ENCODE data around the gene CBFA2T3.

Gene CBFA2T3

DNA sequence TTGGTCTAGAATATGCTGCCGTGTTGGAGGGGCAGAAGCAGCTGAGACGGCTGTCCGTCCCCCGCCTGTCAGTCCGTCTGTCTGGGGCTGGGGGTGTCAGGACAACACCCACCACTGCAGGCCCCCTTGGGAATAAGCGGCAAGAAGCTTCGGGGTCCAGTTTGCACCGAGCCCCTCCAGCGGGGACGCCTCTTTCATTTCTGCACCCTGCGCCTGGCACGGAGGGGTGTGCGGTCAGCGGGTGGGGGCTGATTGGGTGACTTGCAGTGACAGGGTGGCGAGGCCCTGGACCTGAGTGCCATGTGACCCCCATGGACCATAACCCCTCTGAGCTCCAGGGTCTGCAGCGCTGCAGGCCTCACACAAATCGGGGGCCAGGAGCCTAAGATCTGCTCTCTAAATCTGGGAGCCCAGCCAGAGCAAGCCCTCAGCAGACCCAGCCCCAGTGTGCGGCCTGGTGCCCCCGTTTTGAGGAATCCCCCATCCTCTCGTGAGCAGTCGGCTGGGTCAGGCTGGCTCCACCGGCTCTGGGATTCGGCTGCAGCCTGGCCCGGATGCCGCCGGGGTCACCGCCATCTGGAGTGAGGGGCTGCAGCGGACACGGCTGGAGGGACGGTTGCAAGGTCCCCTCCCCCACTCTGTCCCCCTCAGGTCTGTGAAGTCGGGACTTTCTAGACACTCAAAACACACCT, 8.3 kb downstream of the CBFA2T3 start:
- H3K27ac ChIP-seq (ENCODE audit: low read depth in 2 of 2, low read length in 2 of 2): peak overlapping the region in 1 of 2 donors; percentile 16
- H3K27me3 ChIP-seq (ENCODE audit: control insufficient read depth in 2 of 2, insufficient read depth in 2 of 2, low read length in 2 of 2): peaks cover 5 to 7% of the 10 kb centered on the region in 2 donors
- H3K36me3 ChIP-seq (ENCODE audit: control insufficient read depth in 2 of 2, insufficient read depth in 2 of 2, low read length in 2 of 2): no peaks in the 10 kb centered on the region
- peaks cover 5 to 8% of the 10 kb centered on the region in 2 donors for H3K4me1 ChIP-seq (ENCODE audit: control insufficient read depth in 2 of 2, insufficient read depth in 2 of 2, low read length in 2 of 2)
- H3K9ac ChIP-seq (ENCODE audit: low read depth in 1 of 2, low read length in 2 of 2): no peak overlapping the region
- no peaks in the 10 kb centered on the region for H3K9me3 ChIP-seq (ENCODE audit: control insufficient read depth in 2 of 2, low read length in 2 of 2)
- no peak overlapping the region for H3K4me3 ChIP-seq (ENCODE audit: low read length in 2 of 2)

GRCh38 chr16:88967830-88968588, 9.0 kb downstream of the CBFA2T3 start:
- Histone ChIP-seq H3K27me3 (ENCODE audit: control insufficient read depth in 2 of 2, insufficient read depth in 2 of 2, low read length in 2 of 2) (peaks cover 5 to 7% of the 10 kb centered on the region in 2 donors), H3K9ac (ENCODE audit: low read depth in 1 of 2, low read length in 2 of 2) (no peak overlapping the region), H3K9me3 (ENCODE audit: control insufficient read depth in 2 of 2, low read length in 2 of 2) (no peaks in the 10 kb centered on the region), H3K4me3 (ENCODE audit: low read length in 2 of 2) (no peak overlapping the region), H3K36me3 (ENCODE audit: control insufficient read depth in 2 of 2, insufficient read depth in 2 of 2, low read length in 2 of 2) (no peaks in the 10 kb centered on the region), H3K4me1 (ENCODE audit: control insufficient read depth in 2 of 2, insufficient read depth in 2 of 2, low read length in 2 of 2) (peaks cover 5 to 8% of the 10 kb centered on the region in 2 donors), H3K27ac (ENCODE audit: low read depth in 2 of 2, low read length in 2 of 2) (no peak overlapping the region)

- Histone ChIP-seq H3K4me1 (ENCODE audit: control insufficient read depth in 2 of 2, insufficient read depth in 2 of 2, low read length in 2 of 2) (peaks cover 1 to 4% of the 10 kb centered on the region in 2 donors), H3K4me3 (ENCODE audit: low read length in 2 of 2) (no peak overlapping the region), H3K9me3 (ENCODE audit: control insufficient read depth in 2 of 2, low read length in 2 of 2) (no peaks in the 10 kb centered on the region), H3K9ac (ENCODE audit: low read depth in 1 of 2, low read length in 2 of 2) (no peak overlapping the region), H3K27me3 (ENCODE audit: control insufficient read depth in 2 of 2, insufficient read depth in 2 of 2, low read length in 2 of 2) (peaks cover 1 to 3% of the 10 kb centered on the region in 2 donors), H3K27ac (ENCODE audit: low read depth in 2 of 2, low read length in 2 of 2) (no peak overlapping the region), H3K36me3 (ENCODE audit: control insufficient read depth in 2 of 2, insufficient read depth in 2 of 2, low read length in 2 of 2) (no peaks in the 10 kb centered on the region)
Measured at GRCh38 chr16:88966986-88967829, 9.8 kb downstream of the CBFA2T3 start.

GRCh38 chr16:88965826-88966480, 11.1 kb downstream of the CBFA2T3 start:
- Histone ChIP-seq H3K27ac (ENCODE audit: low read depth in 2 of 2, low read length in 2 of 2) (peak overlapping the region in 1 of 2 donors; percentile 43), H3K4me1 (ENCODE audit: control insufficient read depth in 2 of 2, insufficient read depth in 2 of 2, low read length in 2 of 2) (no peaks in the 10 kb centered on the region), H3K36me3 (ENCODE audit: control insufficient read depth in 2 of 2, insufficient read depth in 2 of 2, low read length in 2 of 2) (no peaks in the 10 kb centered on the region), H3K27me3 (ENCODE audit: control insufficient read depth in 2 of 2, insufficient read depth in 2 of 2, low read length in 2 of 2) (no peaks in the 10 kb centered on the region), H3K4me3 (ENCODE audit: low read length in 2 of 2) (no peak overlapping the region), H3K9ac (ENCODE audit: low read depth in 1 of 2, low read length in 2 of 2) (no peak overlapping the region), H3K9me3 (ENCODE audit: control insufficient read depth in 2 of 2, low read length in 2 of 2) (no peaks in the 10 kb centered on the region)

DNA sequence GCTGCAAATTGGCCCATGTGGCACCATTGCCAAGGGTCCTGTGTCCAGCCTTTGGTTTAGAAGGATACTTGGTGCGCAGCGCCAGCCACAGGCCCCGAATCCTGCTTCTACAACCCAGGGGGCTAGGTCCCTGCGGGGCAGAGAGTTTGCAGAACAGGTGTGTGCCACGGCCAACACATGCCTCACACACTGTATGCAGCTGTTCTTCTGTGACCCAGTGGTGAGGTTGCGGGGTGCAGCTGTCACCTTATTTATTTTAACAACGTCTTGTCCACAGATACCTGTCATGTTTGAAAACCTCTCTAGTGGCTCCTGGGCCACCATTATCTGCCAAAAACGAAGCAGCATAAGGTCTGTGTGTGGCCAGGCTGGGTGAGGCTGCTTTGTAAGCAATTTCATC, 11.6 kb downstream of the CBFA2T3 start:
- H3K27me3 ChIP-seq (ENCODE audit: control insufficient read depth in 2 of 2, insufficient read depth in 2 of 2, low read length in 2 of 2): no peaks in the 10 kb centered on the region
- H3K36me3 ChIP-seq (ENCODE audit: control insufficient read depth in 2 of 2, insufficient read depth in 2 of 2, low read length in 2 of 2): no peaks in the 10 kb centered on the region
- H3K27ac ChIP-seq (ENCODE audit: low read depth in 2 of 2, low read length in 2 of 2): no peak overlapping the region
- H3K4me1 ChIP-seq (ENCODE audit: control insufficient read depth in 2 of 2, insufficient read depth in 2 of 2, low read length in 2 of 2): no peaks in the 10 kb centered on the region
- no peak overlapping the region for H3K9ac ChIP-seq (ENCODE audit: low read depth in 1 of 2, low read length in 2 of 2)
- H3K9me3 ChIP-seq (ENCODE audit: control insufficient read depth in 2 of 2, low read length in 2 of 2): no peaks in the 10 kb centered on the region
- no peak overlapping the region for H3K4me3 ChIP-seq (ENCODE audit: low read length in 2 of 2)

DNA sequence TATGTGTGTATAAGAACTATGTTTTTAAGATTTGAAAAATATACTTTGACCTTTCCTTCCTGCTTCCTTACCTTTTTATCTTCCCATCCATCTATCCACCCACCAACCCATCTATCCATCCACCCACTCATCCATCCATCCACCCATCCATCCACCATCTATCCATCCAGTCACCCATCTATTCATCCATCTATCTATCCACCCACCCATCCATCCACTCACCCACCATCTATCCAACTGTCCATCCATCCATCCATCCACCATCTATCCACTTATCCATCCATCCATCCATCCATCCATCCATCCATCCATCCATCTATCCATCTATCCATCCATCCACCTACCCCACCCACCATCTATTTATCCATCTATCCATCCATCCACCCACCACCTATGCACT, 12.4 kb downstream of the CBFA2T3 start:
- Histone ChIP-seq H3K36me3 (ENCODE audit: control insufficient read depth in 2 of 2, insufficient read depth in 2 of 2, low read length in 2 of 2) (no peaks in the 10 kb centered on the region), H3K9ac (ENCODE audit: low read depth in 1 of 2, low read length in 2 of 2) (no peak overlapping the region), H3K27ac (ENCODE audit: low read depth in 2 of 2, low read length in 2 of 2) (no peak overlapping the region), H3K27me3 (ENCODE audit: control insufficient read depth in 2 of 2, insufficient read depth in 2 of 2, low read length in 2 of 2) (no peaks in the 10 kb centered on the region), H3K4me3 (ENCODE audit: low read length in 2 of 2) (no peak overlapping the region), H3K4me1 (ENCODE audit: control insufficient read depth in 2 of 2, insufficient read depth in 2 of 2, low read length in 2 of 2) (no peaks in the 10 kb centered on the region), H3K9me3 (ENCODE audit: control insufficient read depth in 2 of 2, low read length in 2 of 2) (no peaks in the 10 kb centered on the region)

DNA sequence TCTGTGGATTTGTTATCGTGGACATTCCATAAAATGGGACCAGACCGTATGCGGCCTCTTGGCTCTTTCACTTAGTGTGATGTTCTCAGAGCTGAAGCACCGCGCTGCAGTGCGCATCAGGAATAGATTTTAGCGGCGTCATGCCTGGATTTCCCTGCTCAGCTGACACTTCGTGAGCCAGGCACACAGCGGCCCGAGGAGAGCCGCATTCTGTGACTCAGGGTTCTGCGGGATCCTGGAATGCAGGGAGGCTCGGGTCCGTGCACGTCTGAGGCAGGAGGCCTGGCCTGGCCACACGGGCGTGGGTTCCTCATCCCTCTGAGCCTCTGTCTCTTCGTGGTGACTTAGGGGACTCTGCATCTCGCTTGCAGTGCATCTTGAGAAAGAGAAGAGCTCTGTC, 13.4 kb downstream of the CBFA2T3 start:
- H3K27me3 ChIP-seq (ENCODE audit: control insufficient read depth in 2 of 2, insufficient read depth in 2 of 2, low read length in 2 of 2): no peaks in the 10 kb centered on the region
- H3K27ac ChIP-seq (ENCODE audit: low read depth in 2 of 2, low read length in 2 of 2): no peak overlapping the region
- H3K36me3 ChIP-seq (ENCODE audit: control insufficient read depth in 2 of 2, insufficient read depth in 2 of 2, low read length in 2 of 2): no peaks in the 10 kb centered on the region
- H3K9me3 ChIP-seq (ENCODE audit: control insufficient read depth in 2 of 2, low read length in 2 of 2): no peaks in the 10 kb centered on the region
- H3K4me3 ChIP-seq (ENCODE audit: low read length in 2 of 2): no peak overlapping the region
- no peaks in the 10 kb centered on the region for H3K4me1 ChIP-seq (ENCODE audit: control insufficient read depth in 2 of 2, insufficient read depth in 2 of 2, low read length in 2 of 2)
- no peak overlapping the region for H3K9ac ChIP-seq (ENCODE audit: low read depth in 1 of 2, low read length in 2 of 2)

GRCh38 chr16:88962478-88963152, 14.4 kb downstream of the CBFA2T3 start:
- H3K27me3 ChIP-seq (ENCODE audit: control insufficient read depth in 2 of 2, insufficient read depth in 2 of 2, low read length in 2 of 2): no peaks in the 10 kb centered on the region
- no peak overlapping the region for H3K9ac ChIP-seq (ENCODE audit: low read depth in 1 of 2, low read length in 2 of 2)
- no peaks in the 10 kb centered on the region for H3K4me1 ChIP-seq (ENCODE audit: control insufficient read depth in 2 of 2, insufficient read depth in 2 of 2, low read length in 2 of 2)
- no peaks in the 10 kb centered on the region for H3K36me3 ChIP-seq (ENCODE audit: control insufficient read depth in 2 of 2, insufficient read depth in 2 of 2, low read length in 2 of 2)
- H3K9me3 ChIP-seq (ENCODE audit: control insufficient read depth in 2 of 2, low read length in 2 of 2): no peaks in the 10 kb centered on the region
- H3K4me3 ChIP-seq (ENCODE audit: low read length in 2 of 2): no peak overlapping the region
- H3K27ac ChIP-seq (ENCODE audit: low read depth in 2 of 2, low read length in 2 of 2): no peak overlapping the region

GRCh38 chr16:88961011-88961410, 16.0 kb downstream of the CBFA2T3 start:
- H3K4me1 ChIP-seq (ENCODE audit: control insufficient read depth in 2 of 2, insufficient read depth in 2 of 2, low read length in 2 of 2): no peaks in the 10 kb centered on the region
- H3K36me3 ChIP-seq (ENCODE audit: control insufficient read depth in 2 of 2, insufficient read depth in 2 of 2, low read length in 2 of 2): no peaks in the 10 kb centered on the region
- no peak overlapping the region for H3K4me3 ChIP-seq (ENCODE audit: low read length in 2 of 2)
- no peak overlapping the region for H3K27ac ChIP-seq (ENCODE audit: low read depth in 2 of 2, low read length in 2 of 2)
- no peaks in the 10 kb centered on the region for H3K27me3 ChIP-seq (ENCODE audit: control insufficient read depth in 2 of 2, insufficient read depth in 2 of 2, low read length in 2 of 2)
- H3K9me3 ChIP-seq (ENCODE audit: control insufficient read depth in 2 of 2, low read length in 2 of 2): no peaks in the 10 kb centered on the region
- no peak overlapping the region for H3K9ac ChIP-seq (ENCODE audit: low read depth in 1 of 2, low read length in 2 of 2)

All from mucosa of rectum (tissue), 2 donors.